NOMO-1 treated with DMSO at 0.1 percent for 48 hours (cell line): ENCODE measurements around the gene PARN.

ENCODE experiments used
- DNase-seq: peaks from one replicate; lab custom pipeline; 2025; ENCODE audit not compliant: unreplicated experiment; lab: John Stamatoyannopoulos, UW

Gene PARN

GRCh38 chr16:14475370-14476139 is 154.5 kb downstream of the PARN start:
- DNase-seq = no peak

DNA sequence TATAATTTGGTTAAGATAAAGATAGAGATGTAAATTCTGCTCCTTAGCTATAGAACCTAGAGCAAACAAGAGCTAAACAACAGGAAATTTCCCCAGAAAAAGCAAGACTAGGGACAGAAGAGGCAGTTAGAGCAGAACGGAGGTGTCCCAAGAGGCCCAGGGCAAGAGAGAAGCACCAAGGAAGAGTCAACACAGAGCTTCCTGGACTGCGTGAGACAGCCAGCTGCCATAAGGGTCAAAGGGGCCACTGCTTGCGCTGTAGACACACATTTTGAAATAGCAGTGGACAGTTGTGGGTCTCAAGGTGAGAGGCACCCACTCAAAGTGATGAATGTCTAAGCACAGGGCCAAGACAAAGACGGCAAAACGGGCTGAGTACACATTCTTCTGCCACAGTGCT is 156.6 kb downstream of the PARN start:
- DNase-seq = no peak

- DNase-seq = no peak
Measured at GRCh38 chr16:14472357-14472756, 157.7 kb downstream of the PARN start.

GRCh38 chr16:14470788-14471187 is 159.3 kb downstream of the PARN start:
- no peak for DNase-seq

DNA sequence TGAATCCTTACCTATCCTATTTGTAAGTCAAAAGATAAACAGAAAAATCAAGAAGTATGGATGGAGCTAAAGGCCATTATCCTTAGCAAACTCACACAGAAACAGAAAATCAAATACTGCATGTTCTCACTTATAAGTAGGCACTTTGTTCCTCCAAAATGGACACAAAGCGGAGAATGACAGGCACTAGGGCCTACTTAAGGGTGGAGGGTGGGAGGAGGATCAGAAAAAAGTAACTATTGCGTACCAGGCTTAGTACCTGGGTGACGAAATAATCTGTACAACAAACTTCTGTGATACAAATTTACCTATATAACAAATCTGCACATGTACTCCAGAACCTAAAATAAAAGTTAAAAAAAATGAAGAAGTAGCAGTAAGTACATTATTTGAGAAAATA is 164.3 kb downstream of the PARN start:
- DNase-seq = no peak

- DNase-seq = no peak
Measured at GRCh38 chr16:14464796-14465195, 165.3 kb downstream of the PARN start.

- no peak for DNase-seq
Measured at GRCh38 chr16:14464192-14464591, 165.9 kb downstream of the PARN start.

DNA sequence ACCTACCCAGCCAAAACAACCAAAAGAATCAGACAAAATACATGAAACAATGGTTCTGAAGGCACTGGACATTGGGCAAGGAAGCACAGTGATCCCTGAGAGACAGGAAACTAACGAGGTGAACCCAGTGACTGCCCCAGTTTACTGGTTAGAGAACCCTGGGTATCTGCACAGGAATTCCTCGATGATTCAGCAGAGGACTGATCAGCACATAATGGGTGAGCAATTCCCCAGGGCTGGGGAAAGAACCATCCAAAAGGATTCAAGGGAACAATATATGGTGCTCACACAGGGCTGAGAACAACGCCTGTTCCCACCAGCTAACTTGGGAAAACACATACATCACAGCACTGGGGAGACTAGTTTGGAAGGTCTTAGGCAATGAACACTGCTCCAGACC is 167.2 kb downstream of the PARN start:
- no peak for DNase-seq

DNA sequence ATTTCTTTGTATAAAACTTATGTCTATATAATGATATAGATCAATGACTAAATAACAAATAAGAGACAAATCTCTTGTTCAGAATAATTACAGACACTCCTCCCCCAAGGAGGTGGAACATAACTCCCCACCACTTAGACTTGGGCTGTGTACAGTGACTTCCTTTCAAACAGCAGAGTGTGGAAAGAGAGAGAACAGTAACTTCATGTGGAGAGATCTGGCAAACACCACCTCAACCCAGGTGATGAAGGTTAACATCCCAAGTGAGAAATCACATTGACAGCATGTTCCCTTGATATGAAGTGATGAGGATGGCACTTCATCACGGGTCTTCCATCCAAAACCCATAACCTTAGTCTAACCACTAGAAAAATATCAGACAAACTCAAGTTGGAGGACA is 169.3 kb downstream of the PARN start:
- DNase-seq = no peak

DNA sequence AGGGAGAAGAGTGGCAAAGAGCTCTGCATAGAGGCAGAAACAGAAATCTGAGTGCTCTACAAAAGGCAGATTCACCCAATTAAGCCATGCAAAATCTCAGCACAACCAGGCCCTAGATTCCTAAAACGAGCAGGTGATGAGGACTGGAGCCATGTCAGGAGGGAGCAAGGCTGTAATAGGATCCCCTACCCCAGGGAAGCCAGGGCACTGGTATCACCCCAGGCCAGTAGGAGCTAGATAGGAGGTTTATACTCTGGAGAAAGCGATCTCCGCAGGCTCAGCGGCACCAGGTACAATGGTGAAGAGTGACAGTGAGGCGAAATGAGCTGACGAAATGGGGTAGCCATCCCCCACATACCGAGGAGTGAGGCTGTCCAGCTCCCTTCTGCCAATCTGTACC is 171.5 kb downstream of the PARN start:
- DNase-seq = no peak

DNA sequence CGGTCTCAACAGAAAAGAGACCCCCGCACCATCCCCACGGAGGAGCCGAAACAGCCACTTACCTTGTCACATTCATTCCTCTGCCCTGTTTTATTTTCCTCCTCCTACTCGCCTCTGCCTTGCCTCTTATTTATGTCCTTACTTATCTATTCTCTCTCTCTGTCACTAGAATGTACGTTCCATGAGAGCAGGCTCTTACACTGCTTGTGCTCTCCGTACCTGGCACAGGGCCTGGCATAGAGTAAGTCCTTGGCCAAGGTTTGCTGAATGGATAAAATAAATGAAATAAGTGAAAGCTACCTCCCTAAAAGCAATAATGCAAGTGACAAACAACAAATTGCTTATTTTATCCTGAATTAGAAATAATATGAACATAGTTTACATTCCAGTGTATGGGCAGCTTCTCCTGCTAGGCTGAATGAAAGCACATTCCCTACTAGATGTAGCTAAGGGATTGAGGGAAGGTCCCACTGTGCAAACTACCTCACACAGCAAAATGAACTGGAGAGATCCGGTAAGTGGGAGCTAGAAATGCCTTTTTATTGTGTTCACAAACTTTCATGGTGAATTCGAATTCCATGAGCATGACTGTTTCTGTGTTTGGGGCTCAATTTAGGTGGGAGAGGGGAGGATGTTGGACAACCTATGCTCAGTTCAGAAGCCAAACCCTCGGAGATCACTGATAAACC is 173.1 kb downstream of the PARN start:
- no peak for DNase-seq

DNA sequence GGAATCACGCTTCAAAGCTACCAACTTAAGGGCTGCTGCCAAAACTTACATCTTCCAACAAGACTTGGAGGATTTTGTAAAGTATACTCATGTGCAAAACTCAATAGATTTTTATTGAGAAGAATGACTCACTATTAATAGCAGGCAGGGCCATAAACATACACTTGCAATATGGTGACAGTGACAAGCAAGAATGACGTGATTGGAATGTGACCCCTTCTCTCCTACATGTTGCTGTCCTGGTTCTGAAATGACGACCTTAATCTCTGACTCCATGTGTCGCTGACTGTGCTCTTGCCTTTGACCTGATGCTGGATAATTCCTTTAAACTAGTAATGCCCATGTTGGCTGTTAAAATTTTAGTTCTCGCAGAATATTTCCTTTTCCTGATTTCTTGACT is 174.5 kb downstream of the PARN start:
- no peak for DNase-seq

GRCh38 chr16:14454391-14454790 is 175.7 kb downstream of the PARN start:
- no peak for DNase-seq

- no peak for DNase-seq
Measured at GRCh38 chr16:14452066-14452465, 178.0 kb downstream of the PARN start.

DNA sequence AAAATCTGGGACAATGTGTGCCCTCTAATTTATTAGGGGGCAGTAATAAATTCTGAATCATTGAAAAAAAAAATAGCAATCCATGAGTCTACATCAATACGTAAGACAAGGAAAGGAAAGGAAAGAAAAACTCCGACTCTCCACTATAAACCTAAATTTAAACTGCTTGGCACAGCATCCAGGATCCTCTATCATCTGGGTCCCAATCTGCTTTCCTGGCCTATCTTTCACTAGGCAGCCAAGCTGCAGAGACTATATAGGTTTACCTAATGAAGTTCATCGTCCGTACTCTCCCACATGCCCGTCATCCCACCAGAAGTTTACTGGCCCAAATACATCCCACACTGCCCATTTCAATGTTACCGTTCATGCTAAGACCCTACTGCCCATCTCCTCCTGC is 179.2 kb downstream of the PARN start:
- DNase-seq = no peak

DNA sequence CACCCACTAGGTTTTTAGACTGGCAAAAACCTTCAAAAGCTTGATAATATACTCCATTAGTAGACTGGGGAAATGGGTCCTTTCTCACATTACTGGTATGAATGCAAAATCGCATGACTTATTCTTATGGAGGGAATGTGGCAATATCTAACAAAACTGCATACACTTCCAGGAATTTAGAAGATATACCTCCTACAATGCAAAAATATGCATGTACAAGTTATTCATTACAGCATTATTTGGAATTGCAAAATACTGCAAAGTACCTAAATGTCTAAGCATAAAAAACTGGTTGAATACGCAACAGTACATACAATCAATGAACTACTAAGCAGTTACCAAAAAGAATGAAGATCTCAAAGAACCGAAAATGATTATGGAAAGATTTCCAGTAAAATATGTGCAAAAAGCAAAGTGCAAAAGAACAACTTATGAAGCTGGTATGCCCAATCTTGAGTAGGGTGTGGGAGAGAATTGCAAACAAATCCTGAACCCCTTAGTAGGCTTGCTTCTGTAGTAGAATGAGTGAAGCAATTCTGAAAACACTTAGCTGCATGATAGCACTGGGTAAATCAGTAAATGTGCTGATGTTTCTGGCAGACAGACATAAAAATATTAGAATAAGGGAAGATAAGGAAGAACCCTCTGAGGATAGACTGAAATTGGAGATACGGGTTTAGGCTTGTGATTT is 180.1 kb downstream of the PARN start:
- no peak for DNase-seq

- no peak for DNase-seq
Measured at GRCh38 chr16:14449334-14449733, 180.7 kb downstream of the PARN start.

DNA sequence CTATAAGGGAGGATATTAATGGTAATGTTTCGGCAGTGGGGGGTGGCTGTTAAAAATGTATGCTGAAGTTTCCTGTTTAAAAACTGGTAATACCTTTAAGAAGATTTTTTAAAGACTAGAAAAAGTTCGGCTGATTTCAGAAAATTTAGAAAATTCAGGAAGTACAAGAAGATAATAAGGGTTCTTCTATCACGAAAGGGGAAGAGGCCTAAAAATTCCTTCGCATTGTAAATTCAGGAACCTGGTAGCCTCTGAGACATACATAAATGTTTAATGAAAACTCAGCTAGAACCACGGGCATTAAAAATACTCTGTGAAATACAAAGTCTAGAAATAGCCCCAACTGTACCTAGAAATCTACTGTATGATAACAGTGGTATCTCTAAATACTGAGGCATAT is 181.2 kb downstream of the PARN start:
- peak; percentile 55 for DNase-seq

- no peak for DNase-seq
Measured at GRCh38 chr16:14447783-14448182, 182.3 kb downstream of the PARN start.

DNA sequence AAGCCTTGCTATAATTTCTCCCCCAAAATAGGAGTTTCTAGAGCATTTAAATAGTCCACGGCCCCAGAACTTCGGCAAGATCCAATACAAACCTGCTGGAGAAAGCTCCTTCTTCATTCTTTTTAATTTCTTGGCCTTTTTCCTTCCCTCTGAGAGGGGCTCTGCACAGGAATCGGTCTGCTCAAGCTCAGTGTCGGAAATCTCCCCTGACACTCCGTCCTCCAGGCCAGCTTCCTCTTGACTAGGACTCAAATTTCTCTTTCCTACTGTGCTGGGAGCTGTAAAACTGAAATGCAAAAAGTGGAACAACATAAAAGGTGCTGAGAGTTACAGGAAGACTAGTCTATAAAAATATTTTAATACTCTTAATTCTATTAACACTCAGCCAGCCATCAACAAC is 183.3 kb downstream of the PARN start:
- no peak for DNase-seq

DNA sequence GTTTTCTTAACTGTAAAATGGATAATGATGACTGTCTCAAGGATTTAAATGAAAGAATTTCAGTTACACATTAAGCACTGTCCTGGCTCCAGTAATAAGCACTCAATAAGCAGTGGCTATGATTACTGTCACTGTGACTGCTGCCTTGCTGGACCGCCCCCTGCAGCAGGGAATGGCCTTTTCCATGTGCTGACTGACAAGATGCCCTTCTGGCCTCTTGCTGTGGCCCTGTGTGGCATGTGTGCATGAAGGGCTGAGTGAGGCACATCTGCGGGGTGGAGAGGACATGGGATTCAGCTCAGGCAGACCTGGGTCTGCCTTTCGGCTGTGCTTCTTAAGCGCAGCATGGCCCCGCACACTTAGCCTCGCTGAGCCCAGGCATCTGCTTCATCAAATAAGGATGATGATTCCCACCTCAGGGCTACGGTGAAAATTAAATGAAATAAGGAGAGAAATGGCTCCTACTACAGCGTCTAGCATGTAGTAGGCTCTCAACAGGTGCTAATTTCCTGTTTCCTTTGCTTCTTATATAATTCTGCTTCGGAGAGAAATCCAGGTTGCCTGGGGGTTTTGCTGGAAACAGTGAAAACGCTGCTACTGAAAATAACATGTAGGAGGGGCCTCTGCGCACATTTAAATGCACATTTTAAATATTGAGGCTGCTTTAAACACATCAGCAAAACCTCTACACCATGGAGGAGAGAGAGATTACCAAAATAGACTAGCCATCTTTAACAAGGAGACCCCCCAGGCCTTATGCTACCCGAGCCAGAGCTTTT is 183.9 kb downstream of the PARN start:
- DNase-seq = no peak
